Measurements from ENCODE around the gene FAM174C. TPM values are rescaled to one million over a fixed set of nuclear protein-coding genes. Genes with fewer than 3 reads are reported as not detected.
A peak's percentile ranks its signal among the peaks of the same experiment; 100 is the strongest.

FAM174C gene
- total and polyA plus RNA-seq, 5 experiments from 2014 or later = 46.3 to 104 (median 66.7) TPM

- Mint-ChIP-seq H3K4me1 (peaks cover 29 to 73% (median 69%) of the 10 kb centered on the region in 4 donors), H3K27me3 (no peaks in the 10 kb centered on the region)
Observed at GRCh38 chr19:1260749-1261537, 14.4 kb upstream of the FAM174C start.

GRCh38 chr19:1261538-1261797, 13.9 kb upstream of the FAM174C start:
- H3K27me3 Mint-ChIP-seq = no peaks in the 10 kb centered on the region
- ATAC-seq = peak in 1 of 2 donors; percentile 5
- peaks cover 0 to 12% (median 7%) of the 10 kb centered on the region in 3 donors for H3K36me3 Mint-ChIP-seq
- no peaks in the 10 kb centered on the region for H3K9me3 Mint-ChIP-seq
- peak overlapping the region; percentile 86 to 100 (median 99) for H3K27ac Mint-ChIP-seq
- DNase-seq = no peak
- H3K4me3 Mint-ChIP-seq = peak overlapping the region; percentile 86 to 98 (median 90)
- POLR2A ChIA-PET = interaction anchor here (1.1 to 13.6 kb wide), 4 partner anchors 3 to 194 kb away, joined by 5 to 594 read pairs (median 480); partner anchors contain the start of genes ARHGAP45, ATP5F1D, CBARP and CIRBP
- peaks cover 31 to 69% (median 68%) of the 10 kb centered on the region in 4 donors for H3K4me1 Mint-ChIP-seq

More at GRCh38 chr19:1260749-1261537, 14.4 kb upstream of the FAM174C start:
- POLR2A ChIA-PET = interaction anchor here (0.5 to 13.6 kb wide), 5 partner anchors 3 to 74 kb away, joined by 4 to 594 read pairs (median 480); partner anchors contain the start of genes ATP5F1D, CBARP, CIRBP and FAM174C
- ATAC-seq = peak; percentile 71 to 83
- Mint-ChIP-seq H3K36me3 (peaks cover 0 to 17% (median 7%) of the 10 kb centered on the region in 3 donors), H3K4me3 (peak overlapping the region; percentile 86 to 98 (median 90)), H3K27ac (peak overlapping the region; percentile 86 to 100 (median 99)), H3K9me3 (no peaks in the 10 kb centered on the region)
- DNase-seq = peak; percentile 91 to 99 (median 98)

GRCh38 chr19:1261798-1262622, 13.3 kb upstream of the FAM174C start:
- Mint-ChIP-seq H3K4me1 (peaks cover 31 to 69% (median 66%) of the 10 kb centered on the region in 4 donors), H3K9me3 (no peaks in the 10 kb centered on the region), H3K27ac (peak overlapping the region; percentile 86 to 100 (median 99)), H3K36me3 (peaks cover 0 to 9% (median 7%) of the 10 kb centered on the region in 3 donors), H3K27me3 (no peaks in the 10 kb centered on the region), H3K4me3 (peak overlapping the region; percentile 86 to 98 (median 90))
- DNase-seq = peak in 5 of 10 donors; percentile 35 to 61 (median 41)
- POLR2A ChIA-PET = interaction anchor here (0.8 to 13.6 kb wide), 5 partner anchors 2 to 195 kb away, joined by 5 to 594 read pairs (median 480); partner anchors contain the start of genes ARHGAP45, ATP5F1D, CBARP and CIRBP
- no peak for ATAC-seq

GRCh38 chr19:1262623-1263123, 12.7 kb upstream of the FAM174C start:
- POLR2A ChIA-PET = interaction anchor here (0.8 to 12.2 kb wide), 5 partner anchors 8 to 195 kb away, joined by 5 to 594 read pairs (median 7); partner anchors contain the start of genes ARHGAP45, ATP5F1D, CBARP and FAM174C
- Mint-ChIP-seq H3K27ac (peak overlapping the region in 9 of 10 donors; percentile 28 to 99 (median 88)), H3K4me1 (peaks cover 30 to 70% (median 67%) of the 10 kb centered on the region in 4 donors), H3K36me3 (peaks cover 0 to 4% (median 3%) of the 10 kb centered on the region in 3 donors), H3K27me3 (no peaks in the 10 kb centered on the region), H3K9me3 (no peaks in the 10 kb centered on the region), H3K4me3 (peak overlapping the region; percentile 31 to 97 (median 58))
- peak in 1 of 10 donors; percentile 25 for DNase-seq
- ATAC-seq = no peak

GRCh38 chr19:1263188-1263587, 12.1 kb upstream of the FAM174C start:
- H3K36me3 Mint-ChIP-seq = peaks cover 0 to under 1% (median 0%) of the 10 kb centered on the region in 3 donors

GRCh38 chr19:1264801-1265614, 10.3 kb upstream of the FAM174C start:
- ATAC-seq = no peak
- Mint-ChIP-seq H3K27me3 (no peaks in the 10 kb centered on the region), H3K27ac (peak overlapping the region in 9 of 10 donors; percentile 5 to 91 (median 83)), H3K36me3 (peaks cover 0 to 1% (median 0%) of the 10 kb centered on the region in 3 donors), H3K4me3 (peak overlapping the region in 9 of 10 donors; percentile 47 to 76 (median 67)), H3K9me3 (no peaks in the 10 kb centered on the region), H3K4me1 (peaks cover 34 to 70% (median 62%) of the 10 kb centered on the region in 4 donors)
- POLR2A ChIA-PET = interaction anchor here (0.6 to 12.2 kb wide), 6 partner anchors 10 to 732 kb away, joined by 3 to 594 read pairs (median 14); partner anchors contain the start of genes ATP5F1D, CBARP, FAM174C and MIDN
- no peak for DNase-seq

More at GRCh38 chr19:1263188-1263587, 12.1 kb upstream of the FAM174C start:
- Mint-ChIP-seq H3K4me1 (peaks cover 30 to 70% (median 66%) of the 10 kb centered on the region in 4 donors), H3K27me3 (no peaks in the 10 kb centered on the region), H3K27ac (peak overlapping the region; percentile 48 to 99 (median 86)), H3K4me3 (peak overlapping the region in 9 of 10 donors; percentile 48 to 97 (median 50)), H3K9me3 (no peaks in the 10 kb centered on the region)
- POLR2A ChIA-PET = interaction anchor here (0.8 to 12.2 kb wide), 4 partner anchors 8 to 222 kb away, joined by 3 to 594 read pairs (median 243); partner anchors contain the start of genes ATP5F1D, CBARP, FAM174C and MIDN
- DNase-seq = no peak
- no peak for ATAC-seq

- Mint-ChIP-seq H3K4me3 (peak overlapping the region in 9 of 10 donors; percentile 45 to 93 (median 58)), H3K27me3 (no peaks in the 10 kb centered on the region), H3K4me1 (peaks cover 36 to 76% (median 65%) of the 10 kb centered on the region in 4 donors), H3K9me3 (no peaks in the 10 kb centered on the region), H3K27ac (peak overlapping the region in 9 of 10 donors; percentile 13 to 92 (median 81)), H3K36me3 (peaks cover 0 to 8% (median 0%) of the 10 kb centered on the region in 3 donors)
- DNase-seq = peak in 3 of 10 donors; percentile 40 to 77 (median 44)
- POLR2A ChIA-PET = interaction anchor here (0.6 to 12.2 kb wide), 6 partner anchors 10 to 733 kb away, joined by 3 to 594 read pairs (median 14); partner anchors contain the start of genes ATP5F1D, CBARP, FAM174C and MIDN
- ATAC-seq = no peak
Observed at GRCh38 chr19:1265615-1266128, 9.7 kb upstream of the FAM174C start.

- H3K27me3 Mint-ChIP-seq = no peaks in the 10 kb centered on the region
- H3K4me1 Mint-ChIP-seq = peaks cover 37 to 76% (median 69%) of the 10 kb centered on the region in 4 donors
Observed at GRCh38 chr19:1266129-1266915, 9.0 kb upstream of the FAM174C start.

GRCh38 chr19:1266916-1267476, 8.3 kb upstream of the FAM174C start:
- H3K4me3 Mint-ChIP-seq = peak overlapping the region; percentile 24 to 93 (median 60)
- peaks cover 0 to 21% (median 3%) of the 10 kb centered on the region in 3 donors for H3K36me3 Mint-ChIP-seq
- peak overlapping the region in 8 of 10 donors; percentile 39 to 96 (median 73) for H3K27ac Mint-ChIP-seq
- peak; percentile 10 to 11 for ATAC-seq
- no peaks in the 10 kb centered on the region for H3K27me3 Mint-ChIP-seq
- peaks cover 35 to 76% (median 69%) of the 10 kb centered on the region in 4 donors for H3K4me1 Mint-ChIP-seq
- DNase-seq = peak in 8 of 10 donors; percentile 48 to 84 (median 71)
- no peaks in the 10 kb centered on the region for H3K9me3 Mint-ChIP-seq
- POLR2A ChIA-PET = interaction anchor here (0.6 to 12.2 kb wide), 8 partner anchors 9 to 818 kb away, joined by 3 to 594 read pairs (median 4); partner anchors contain the start of genes ARHGAP45, ATP5F1D, CBARP and FAM174C

More at GRCh38 chr19:1266129-1266915, 9.0 kb upstream of the FAM174C start:
- POLR2A ChIA-PET = interaction anchor here (0.6 to 12.2 kb wide), 10 partner anchors 9 to 819 kb away, joined by 3 to 594 read pairs (median 5); partner anchors contain the start of genes ARHGAP45, ATP5F1D, CBARP and FAM174C
- DNase-seq (peak; percentile 70 to 88 (median 76)), ATAC-seq (peak; percentile 24)
- H3K27ac Mint-ChIP-seq = peak overlapping the region in 9 of 10 donors; percentile 13 to 92 (median 68)
- no peaks in the 10 kb centered on the region for H3K9me3 Mint-ChIP-seq
- H3K4me3 Mint-ChIP-seq = peak overlapping the region; percentile 45 to 93 (median 58)
- peaks cover 0 to 15% (median 3%) of the 10 kb centered on the region in 3 donors for H3K36me3 Mint-ChIP-seq
